HFFc6 (cell line): Measurements from ENCODE around the gene ZC3H15. TPM values are rescaled to one million over a fixed set of nuclear protein-coding genes. Genes with fewer than 3 reads are reported as not detected.
"Not testable (repeated sequence)": the region's sequence is repeated elsewhere in the genome, so short reads cannot be mapped to it uniquely, and the experiment has no call there.

Source experiments
- DNase-seq: peaks from one replicate; pipeline ENCODE4 v3.0.0-alpha.2; 2018
- H3K27ac Mint-ChIP-seq: 2 replicates; pipeline ENCODE4 v1.8.0; 2020; ENCODE audit warnings: mild to moderate bottlenecking, mixed read lengths
- H3K27me3 Mint-ChIP-seq: 2 replicates; pipeline ENCODE4 v1.8.0; 2021; ENCODE audit warnings: mild to moderate bottlenecking, moderate library complexity, mixed read lengths; ENCODE audit not compliant: insufficient read depth
- H3K36me3 Mint-ChIP-seq: 2 replicates; pipeline ENCODE4 v1.8.0; 2021; ENCODE audit warnings: low read depth, mixed read lengths
- H3K4me1 Mint-ChIP-seq: 2 replicates; pipeline ENCODE4 v1.8.0; 2020; ENCODE audit warnings: low read depth, mixed read lengths
- H3K4me3 Mint-ChIP-seq: 2 replicates; pipeline ENCODE4 v1.8.0; 2020; ENCODE audit warnings: mild to moderate bottlenecking, moderate library complexity, mixed read lengths
- H3K9me3 Mint-ChIP-seq: 2 replicates; pipeline ENCODE4 v1.8.0; 2020; ENCODE audit warnings: mild to moderate bottlenecking, mixed read lengths
- CTCF ChIP-seq: fragments of 200-600 bp; sonication (generic); IDR thresholded peaks from 2 replicates; pipeline ENCODE4 v1.5.0; 2021; ENCODE audit warnings: antibody characterized with exemption, mild to moderate bottlenecking
- total RNA-seq, 6 experiments: library from RNA; stranded (reverse); fragmentation: NEBNext Ultra II Directional; extraction: Animal tissue kit (Norgen Biotek cat#: 25700); gene quantifications; 2 replicates in 1 of 6; 3 replicates in 5 of 6; pipeline ENCODE4 v1.2.3, GENCODE V29; 2021

Gene ZC3H15
- total RNA-seq, 6 experiments from 2014 or later: 57.8 to 67.7 (median 63.8) TPM

- DNase-seq: no peak
- H3K27ac Mint-ChIP-seq: no peak overlapping the region
- no peak overlapping the region for H3K4me3 Mint-ChIP-seq
- no peaks in the 10 kb centered on the region; the same call in 1 of the 2 replicates for H3K9me3 Mint-ChIP-seq
- no peaks in the 10 kb centered on the region for H3K27me3 Mint-ChIP-seq
- H3K36me3 Mint-ChIP-seq: no peaks in the 10 kb centered on the region
- no peaks in the 10 kb centered on the region for H3K4me1 Mint-ChIP-seq
- TF ChIP-seq CTCF: no peak
Measured at GRCh38 chr2:186466743-186467142, 19.3 kb upstream of the ZC3H15 start.

GRCh38 chr2:186467421-186467820, 18.6 kb upstream of the ZC3H15 start:
- Mint-ChIP-seq H3K27me3 (no peaks in the 10 kb centered on the region), H3K36me3 (no peaks in the 10 kb centered on the region), H3K4me3 (no peak overlapping the region), H3K27ac (no peak overlapping the region), H3K4me1 (no peaks in the 10 kb centered on the region), H3K9me3 (no peaks in the 10 kb centered on the region; the same call in 1 of the 2 replicates)
- DNase-seq: no peak
- no peak for TF ChIP-seq CTCF

- not testable (repeated sequence) for H3K36me3 Mint-ChIP-seq, H3K4me1 Mint-ChIP-seq, H3K27me3 Mint-ChIP-seq, H3K9me3 Mint-ChIP-seq, DNase-seq, H3K27ac Mint-ChIP-seq, H3K4me3 Mint-ChIP-seq
Measured at GRCh38 chr2:186472722-186473493, 13.2 kb upstream of the ZC3H15 start.

GRCh38 chr2:186474239-186474638, 11.8 kb upstream of the ZC3H15 start:
- H3K4me3 Mint-ChIP-seq, H3K4me1 Mint-ChIP-seq, H3K9me3 Mint-ChIP-seq, DNase-seq, H3K36me3 Mint-ChIP-seq, H3K27me3 Mint-ChIP-seq, H3K27ac Mint-ChIP-seq: not testable (repeated sequence)

GRCh38 chr2:186477790-186478189, 8.3 kb upstream of the ZC3H15 start:
- Mint-ChIP-seq H3K36me3 (no peaks in the 10 kb centered on the region), H3K4me3 (no peak overlapping the region), H3K27me3 (no peaks in the 10 kb centered on the region), H3K27ac (no peak overlapping the region), H3K4me1 (peaks cover 14% of the 10 kb centered on the region), H3K9me3 (no peaks in the 10 kb centered on the region)
- no peak for DNase-seq
- TF ChIP-seq CTCF: no peak

- no peaks in the 10 kb centered on the region; the same call in 1 of the 2 replicates for H3K27me3 Mint-ChIP-seq
- no peak for TF ChIP-seq CTCF
- no peak overlapping the region for H3K4me3 Mint-ChIP-seq
- no peaks in the 10 kb centered on the region for H3K9me3 Mint-ChIP-seq
- no peaks in the 10 kb centered on the region for H3K36me3 Mint-ChIP-seq
- no peak for DNase-seq
- H3K4me1 Mint-ChIP-seq: peaks cover 31% of the 10 kb centered on the region
- H3K27ac Mint-ChIP-seq: no peak overlapping the region
Measured at GRCh38 chr2:186480991-186481390, 5.1 kb upstream of the ZC3H15 start.
